GM19035 (cell line): ENCODE results near the gene CDH12.
"Not testable (repeated sequence)": the region's sequence is repeated elsewhere in the genome, so short reads cannot be mapped to it uniquely, and the experiment has no call there.

Experiments used
- ATAC-seq: cut with Tn5 transposase; IDR thresholded peaks from one replicate; pipeline ENCODE4 v1.9.1; 2021; ENCODE audit not compliant: unreplicated experiment

The CDH12 gene

DNA sequence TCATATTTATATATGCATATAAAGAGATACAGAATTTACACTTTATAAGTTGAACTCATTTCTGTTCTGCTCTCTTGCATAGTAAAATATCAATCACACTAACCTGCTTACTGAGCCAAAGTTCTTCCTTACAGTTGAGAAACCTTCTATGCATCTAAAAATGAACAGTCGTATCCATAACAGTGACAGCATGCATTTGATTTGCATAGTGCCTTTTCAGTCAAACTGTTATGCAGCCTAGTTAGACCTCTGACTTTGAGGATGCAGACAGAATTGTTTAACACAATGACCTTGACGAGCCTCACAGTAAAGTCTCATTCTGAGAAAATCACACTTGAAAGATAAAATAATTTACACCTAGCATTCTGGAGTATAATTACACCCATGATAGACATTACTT is 683.9 kb downstream of the CDH12 start:
- ATAC-seq = not testable (repeated sequence)

- ATAC-seq = not testable (repeated sequence)
Observed at GRCh38 chr5:22168704-22169103, 684.4 kb downstream of the CDH12 start.

DNA sequence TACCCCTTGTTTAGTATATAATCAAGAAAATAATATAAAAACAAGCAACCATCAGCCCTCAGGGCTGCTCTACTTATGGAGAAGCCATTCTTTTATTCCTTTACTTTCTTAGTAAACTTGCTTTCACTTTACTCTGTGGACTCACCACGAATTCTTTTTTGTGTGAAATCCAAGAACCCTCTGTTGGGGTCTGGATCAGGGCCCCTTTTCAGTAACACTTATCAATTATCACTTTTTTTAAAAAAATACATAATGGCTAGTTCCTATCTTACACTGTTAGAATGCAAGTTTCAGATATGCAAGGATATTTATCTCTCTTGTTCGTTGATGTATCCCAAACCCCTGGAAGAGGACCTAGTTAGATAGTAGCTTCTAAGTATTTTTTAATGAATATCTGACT is 687.2 kb downstream of the CDH12 start:
- not testable (repeated sequence) for ATAC-seq

DNA sequence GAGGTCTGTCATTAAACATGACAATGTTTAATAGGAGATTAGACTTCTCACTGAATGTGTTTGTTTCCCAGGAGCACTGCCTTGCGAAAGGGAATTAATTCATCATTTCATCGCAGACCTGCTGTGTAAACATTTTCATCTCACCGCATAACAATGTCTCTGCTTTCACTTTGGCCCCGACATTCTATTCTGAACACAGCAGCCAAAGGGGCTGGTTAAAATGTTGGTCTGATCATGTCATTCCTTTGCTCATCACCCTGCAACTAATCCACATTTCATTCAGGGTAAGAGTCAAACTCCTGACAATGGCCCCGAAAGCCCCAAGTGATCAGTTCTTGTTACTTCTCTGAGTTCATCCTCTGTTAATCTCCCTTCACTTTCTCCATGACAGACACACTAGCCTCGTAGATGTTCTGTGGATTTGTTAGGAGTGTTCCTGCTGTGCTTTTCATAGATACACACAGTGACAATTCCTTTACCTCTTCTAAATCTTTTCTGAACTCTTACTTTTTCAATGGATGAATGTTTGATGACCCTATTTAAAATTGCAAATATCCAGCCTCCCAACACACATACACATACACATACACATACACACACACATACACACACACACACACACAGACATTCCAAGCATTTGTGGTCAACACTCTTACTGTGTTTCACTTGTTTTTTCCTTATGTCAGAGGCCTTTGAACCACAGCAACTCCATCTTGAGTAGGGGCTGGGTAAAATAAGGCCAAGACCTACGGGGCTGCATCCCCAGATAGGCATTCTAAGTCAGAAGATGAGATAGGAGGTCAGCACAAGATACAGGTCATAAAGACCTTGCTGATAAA is 688.0 kb downstream of the CDH12 start:
- not testable (repeated sequence) for ATAC-seq

GRCh38 chr5:22156953-22157352 is 696.2 kb downstream of the CDH12 start:
- not testable (repeated sequence) for ATAC-seq

DNA sequence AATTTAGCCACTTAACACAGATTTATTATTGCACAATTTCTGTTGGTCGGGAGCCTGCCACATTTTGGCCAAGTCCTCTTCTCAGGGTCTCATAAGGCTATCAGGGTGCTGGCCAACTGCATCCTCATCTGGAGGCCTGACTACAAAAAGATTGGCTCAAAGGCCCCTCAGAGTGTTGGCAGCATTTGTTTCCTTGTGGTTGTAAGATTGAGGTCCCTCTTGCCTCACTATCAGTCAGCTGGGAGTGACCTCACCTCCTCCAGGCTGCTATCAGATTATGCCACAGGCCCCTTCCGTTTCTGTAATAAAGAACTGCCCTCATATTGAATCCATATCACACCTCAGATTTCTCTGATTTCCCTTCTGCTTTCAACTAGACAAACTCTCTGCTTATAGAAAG is 698.4 kb downstream of the CDH12 start:
- not testable (repeated sequence) for ATAC-seq

DNA sequence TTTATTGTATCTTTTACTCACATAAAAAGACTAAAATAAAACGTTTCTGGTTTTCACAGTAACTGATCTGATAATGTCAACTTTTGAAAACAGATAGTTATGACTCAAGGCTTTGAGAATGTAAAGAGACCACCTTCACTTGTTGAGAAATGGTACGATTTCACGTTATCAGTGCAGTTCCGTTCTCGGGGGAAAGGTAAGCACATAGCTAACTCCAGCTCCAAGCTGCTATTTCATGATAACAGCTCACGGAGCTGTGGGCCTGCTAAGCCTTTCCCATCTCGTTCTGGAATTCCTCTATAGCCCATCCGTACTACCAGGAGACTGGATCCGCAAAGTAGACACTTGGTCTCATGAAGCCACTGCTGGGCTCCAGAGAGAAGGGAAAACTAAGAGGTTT is 701.3 kb downstream of the CDH12 start:
- not testable (repeated sequence) for ATAC-seq

DNA sequence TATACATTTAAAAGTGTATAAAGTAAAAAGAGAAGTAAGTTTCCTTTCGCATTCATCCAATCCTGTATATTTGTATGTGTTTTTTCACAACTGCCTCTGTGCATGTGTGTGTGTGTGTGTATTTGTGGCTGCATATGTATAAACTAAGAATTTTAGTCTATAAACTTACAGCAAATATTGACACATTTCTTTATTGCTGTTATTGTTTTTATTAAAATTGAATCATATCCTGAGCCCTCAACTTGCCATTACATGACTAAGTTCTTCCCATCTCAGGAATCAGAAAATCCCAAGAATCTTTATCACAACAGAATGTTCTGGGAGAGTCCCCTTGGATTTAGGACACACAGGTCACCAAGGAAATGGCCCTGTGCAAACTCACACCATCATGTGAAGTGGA is 712.7 kb downstream of the CDH12 start:
- not testable (repeated sequence) for ATAC-seq

DNA sequence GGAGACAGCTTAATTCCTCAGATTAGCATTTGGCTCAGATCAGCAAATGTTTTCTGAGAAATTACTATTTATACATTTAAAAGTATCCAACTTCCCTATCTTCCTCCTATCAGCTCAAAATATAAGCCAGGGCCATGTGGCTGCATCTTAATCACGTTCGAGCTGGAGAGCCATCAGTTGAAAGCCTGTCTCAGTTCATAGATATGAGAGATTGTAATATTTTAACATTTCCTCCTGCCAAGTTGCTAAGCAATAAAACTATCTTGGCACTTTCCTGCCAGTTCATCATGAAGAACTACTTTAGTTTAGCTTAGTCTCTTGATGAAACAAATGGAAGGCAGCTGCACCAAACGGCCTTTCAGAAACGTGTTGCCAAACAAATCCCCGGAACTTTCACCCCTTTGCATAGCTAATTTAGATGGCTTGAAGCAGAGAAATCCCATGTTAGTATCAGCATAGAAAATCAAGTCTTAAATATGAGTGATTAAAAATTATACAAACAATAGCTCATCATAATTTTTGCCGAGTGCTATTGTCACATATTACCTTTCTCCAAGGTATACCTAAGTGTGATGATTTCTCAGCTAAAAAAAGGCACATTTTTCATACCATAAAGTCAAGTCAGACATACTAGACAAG is 713.4 kb downstream of the CDH12 start:
- not testable (repeated sequence) for ATAC-seq

DNA sequence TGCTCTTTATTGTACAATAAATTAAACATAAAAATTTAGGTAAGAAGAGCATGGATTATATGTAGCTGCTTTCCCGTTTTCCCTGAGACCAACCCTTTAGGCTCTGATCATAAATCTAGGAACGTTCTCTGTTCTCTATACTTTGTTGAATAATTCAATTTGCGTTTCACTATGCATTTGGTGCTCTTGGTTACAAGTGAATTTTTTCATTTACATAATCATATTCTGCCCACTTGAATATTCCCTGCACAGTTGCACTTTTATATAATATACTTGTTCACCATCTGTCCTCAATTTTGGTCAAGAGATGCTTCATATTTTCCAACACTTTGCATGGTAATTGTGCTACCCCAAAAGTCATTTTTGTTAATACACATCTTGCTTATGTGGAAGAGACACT is 741.8 kb downstream of the CDH12 start:
- ATAC-seq = no peak

GRCh38 chr5:22109315-22109714 is 743.8 kb downstream of the CDH12 start:
- no peak for ATAC-seq

DNA sequence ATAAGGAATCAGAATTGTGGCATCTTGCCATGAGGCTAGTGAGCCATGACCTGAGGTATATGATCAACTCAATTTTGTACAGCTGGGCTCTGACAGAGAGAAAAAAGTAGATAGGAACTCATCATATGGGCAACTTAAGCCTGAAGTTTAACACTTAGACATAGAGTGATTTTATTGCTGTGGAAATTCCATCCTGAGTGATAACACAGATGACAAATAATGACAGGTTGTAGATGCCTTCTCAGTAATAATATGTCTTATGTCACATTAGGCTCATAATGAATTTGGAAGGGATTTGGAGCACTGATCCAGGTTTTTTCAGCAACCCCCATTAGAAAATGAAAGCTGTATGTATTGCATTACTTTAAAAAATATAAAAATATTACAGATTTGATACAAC is 744.6 kb downstream of the CDH12 start:
- ATAC-seq = no peak

- ATAC-seq = no peak
Observed at GRCh38 chr5:22102823-22103359, 750.3 kb downstream of the CDH12 start.

DNA sequence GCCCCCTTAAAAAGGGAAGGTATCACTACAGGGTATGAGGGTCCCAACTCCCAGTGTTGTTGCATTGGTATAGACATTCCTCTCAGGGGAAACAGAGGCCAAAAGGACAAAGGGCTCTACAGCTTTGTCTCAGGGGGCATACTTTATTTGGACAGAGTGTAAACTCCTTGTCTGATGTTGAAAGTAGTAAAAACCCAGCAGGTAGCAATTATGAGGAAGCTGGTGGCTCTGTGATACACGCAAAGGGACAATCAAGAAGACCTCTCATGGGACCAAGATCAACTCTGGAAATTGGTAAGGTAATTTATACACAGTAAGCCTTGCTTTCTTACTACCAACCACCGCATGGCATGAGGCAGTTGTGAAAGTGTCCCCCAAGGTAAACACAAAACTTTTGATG is 764.6 kb downstream of the CDH12 start:
- ATAC-seq = no peak

GRCh38 chr5:22079566-22079965 is 773.6 kb downstream of the CDH12 start:
- no peak for ATAC-seq

DNA sequence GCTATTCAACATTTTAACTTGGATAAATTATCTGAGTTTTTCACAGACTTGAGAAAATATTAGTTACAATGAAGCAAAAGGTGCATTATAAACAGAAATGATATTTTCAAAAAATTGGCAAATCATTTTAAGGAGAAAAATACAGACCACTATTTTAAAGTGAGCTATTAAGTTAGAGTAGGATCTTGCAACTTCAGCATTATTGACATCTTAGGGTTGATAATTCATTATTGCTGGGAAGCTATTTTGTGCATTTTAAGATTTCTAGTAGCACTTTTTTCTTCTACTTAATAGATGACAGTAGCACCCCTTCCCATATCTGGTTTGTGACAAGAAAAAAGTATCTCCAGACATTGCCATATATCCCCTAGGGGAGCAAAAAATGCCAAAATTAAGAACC is 774.1 kb downstream of the CDH12 start:
- no peak for ATAC-seq

DNA sequence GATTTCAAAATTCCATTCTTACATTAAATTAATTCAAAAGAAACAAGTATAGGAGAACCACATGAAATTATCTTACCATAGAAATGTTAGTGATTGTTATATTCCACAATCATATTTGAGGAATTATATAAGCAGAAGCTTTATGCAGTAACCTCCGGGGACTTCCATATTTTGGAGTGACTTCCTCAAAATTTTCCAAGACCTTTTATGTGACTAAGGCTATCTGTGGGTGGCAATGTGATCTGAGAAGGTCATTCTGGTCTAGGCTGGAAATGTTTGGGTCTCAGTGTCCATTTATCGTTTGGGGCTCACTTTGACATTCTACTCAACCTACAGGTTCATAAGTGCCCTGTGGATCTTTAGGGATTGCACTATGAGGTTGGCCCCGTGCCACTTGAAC is 776.6 kb downstream of the CDH12 start:
- ATAC-seq = no peak

DNA sequence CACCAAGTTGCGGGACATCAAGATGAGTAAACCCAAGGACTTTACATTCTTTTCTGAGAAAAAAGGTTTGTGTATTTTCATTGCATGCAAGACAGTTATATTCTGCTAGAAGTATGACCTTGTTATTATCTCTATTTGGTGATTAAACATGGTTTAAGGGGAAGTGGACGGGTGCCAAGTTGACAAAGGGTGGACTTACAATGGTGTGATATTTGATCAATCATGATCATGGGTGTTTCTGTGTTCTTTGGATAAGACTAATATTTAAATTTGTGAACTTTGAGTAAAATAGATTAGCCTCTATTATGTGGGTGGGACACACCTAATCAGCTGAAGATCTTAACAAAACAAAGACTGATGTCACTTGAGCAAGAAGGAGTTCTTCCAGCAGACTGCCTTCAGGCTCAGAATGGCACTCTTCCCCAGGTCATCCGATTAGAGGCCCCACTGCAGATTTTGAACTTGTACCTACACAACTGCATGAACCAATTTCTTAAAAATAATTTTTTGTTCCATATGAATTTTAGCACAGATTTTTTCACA is 782.9 kb downstream of the CDH12 start:
- ATAC-seq = no peak

DNA sequence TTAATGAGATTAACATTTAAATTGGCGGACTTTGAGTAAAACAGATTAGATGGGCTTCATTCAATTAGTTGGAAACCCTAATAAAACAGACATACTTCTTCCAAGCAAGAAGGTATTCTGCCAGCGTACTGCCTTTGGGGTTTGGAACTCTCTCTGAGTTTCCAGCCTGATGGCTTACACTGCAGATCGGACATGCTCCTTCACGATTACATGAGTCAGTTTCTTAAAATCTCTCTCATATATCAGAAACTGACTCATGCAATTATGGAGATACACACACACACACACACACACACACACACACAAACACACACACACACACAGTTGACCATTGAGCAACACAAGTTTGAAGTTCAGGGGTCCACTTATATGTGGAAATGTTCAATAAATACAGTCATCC is 789.4 kb downstream of the CDH12 start:
- no peak for ATAC-seq

- ATAC-seq = no peak
Observed at GRCh38 chr5:22058620-22059019, 794.5 kb downstream of the CDH12 start.

DNA sequence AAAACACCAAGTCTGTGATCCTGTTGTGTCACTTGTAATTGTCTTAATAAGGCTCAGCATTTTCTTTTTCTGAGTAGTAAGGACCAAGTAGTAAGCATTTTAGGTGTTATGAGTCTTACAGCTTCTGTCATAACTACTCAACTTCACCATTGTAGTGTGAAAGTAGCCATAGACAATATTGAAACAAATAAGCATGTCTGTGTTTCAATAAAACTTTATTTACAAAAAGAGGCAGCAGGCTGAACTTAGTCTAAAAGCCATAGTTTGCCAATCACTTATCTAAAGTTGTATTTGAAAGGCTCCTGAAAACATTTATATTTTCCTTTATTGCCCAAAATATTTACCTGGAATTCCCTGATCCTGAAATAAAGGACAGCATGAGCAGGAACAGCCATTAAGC is 796.1 kb downstream of the CDH12 start:
- ATAC-seq = no peak

DNA sequence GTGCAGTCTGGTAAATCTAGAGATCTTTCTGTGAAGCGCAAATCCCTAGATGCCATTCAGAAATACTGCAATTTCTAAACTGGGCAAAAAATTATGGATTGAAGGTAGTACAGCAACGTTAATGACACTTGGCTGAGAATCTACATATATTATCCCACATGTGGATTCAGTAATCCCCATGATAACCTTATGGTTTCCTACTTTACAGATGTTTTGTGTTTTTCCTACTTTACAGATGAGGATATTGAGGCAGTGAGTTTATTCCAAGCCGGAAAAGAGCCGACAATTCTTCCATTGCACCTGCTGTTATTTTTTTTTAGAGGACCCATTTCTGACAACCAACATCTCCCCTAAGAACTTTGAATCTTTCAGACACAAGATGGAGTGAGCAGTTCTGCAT is 796.5 kb downstream of the CDH12 start:
- no peak for ATAC-seq
